Endothelial cell (in vitro differentiated cells): Measurements from ENCODE around the gene SLC45A2. TPM values are rescaled to one million over a fixed set of nuclear protein-coding genes. Genes with fewer than 3 reads are reported as not detected.

ENCODE experiments used
- DNase-seq: peaks from one replicate; pipeline ENCODE4 v3.0.0; 2021; ENCODE audit warnings: low spot score
- H3K27ac Mint-ChIP-seq: one replicate; pipeline ENCODE4 v1.8.0; 2021; ENCODE audit warnings: mixed read lengths, inconsistent platforms; ENCODE audit not compliant: unreplicated experiment
- H3K27me3 Mint-ChIP-seq: one replicate; pipeline ENCODE4 v1.8.0; 2021; ENCODE audit warnings: mild to moderate bottlenecking, moderate library complexity, mixed read lengths, inconsistent platforms; ENCODE audit not compliant: unreplicated experiment
- H3K36me3 Mint-ChIP-seq: one replicate; pipeline ENCODE4 v1.8.0; 2021; ENCODE audit warnings: mild to moderate bottlenecking, low read depth, mixed read lengths, inconsistent platforms; ENCODE audit not compliant: unreplicated experiment
- H3K4me1 Mint-ChIP-seq: one replicate; pipeline ENCODE4 v1.8.0; 2021; ENCODE audit warnings: mild to moderate bottlenecking, mixed read lengths, inconsistent platforms; ENCODE audit not compliant: unreplicated experiment
- H3K4me3 Mint-ChIP-seq: one replicate; pipeline ENCODE4 v1.8.0; 2021; ENCODE audit warnings: mild to moderate bottlenecking, mixed read lengths, inconsistent platforms; ENCODE audit not compliant: unreplicated experiment
- H3K9me3 Mint-ChIP-seq: one replicate; pipeline ENCODE4 v1.8.0; 2021; ENCODE audit warnings: mixed read lengths, inconsistent platforms; ENCODE audit not compliant: unreplicated experiment
- total RNA-seq: library from RNA; stranded (reverse); fragmentation: NEBNext Ultra II Directional; extraction: Animal tissue kit (Norgen Biotek cat#: 25700); gene quantifications from one replicate; pipeline ENCODE4 v1.2.1, GENCODE V29; 2021; ENCODE audit not compliant: unreplicated experiment
- TF ChIP-seq, protein P1 (sequence below): fragments of 200-600 bp; sonication (generic); IDR thresholded peaks from one replicate; pipeline ENCODE4 v1.5.0; 2021; ENCODE audit warnings: antibody characterized with exemption; ENCODE audit not compliant: unreplicated experiment

SLC45A2 gene
- total RNA-seq, 1 donor from 2014 or later = 0.15 TPM

DNA sequence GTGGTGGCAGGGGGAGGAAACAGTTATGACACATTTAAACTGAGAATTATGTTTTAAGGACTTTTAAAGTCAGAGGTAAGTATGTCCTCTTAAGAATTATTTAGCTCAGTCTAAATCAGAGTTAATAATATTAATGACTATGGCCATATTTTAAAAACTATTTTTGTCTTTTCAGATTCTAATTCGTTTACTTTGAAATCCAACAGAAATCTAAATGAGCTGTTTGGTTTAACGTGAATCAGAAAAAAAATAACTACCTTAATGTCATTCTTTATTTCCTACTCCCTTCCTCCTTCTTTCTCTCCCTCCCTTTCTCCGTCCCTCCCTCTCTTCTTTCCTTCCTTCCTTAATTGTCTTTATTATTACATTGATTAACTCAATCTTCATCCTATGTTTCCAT lies 43.9 kb upstream of the SLC45A2 start:
- Mint-ChIP-seq H3K27ac (no peak overlapping the region), H3K4me1 (no peaks in the 10 kb centered on the region), H3K36me3 (no peaks in the 10 kb centered on the region), H3K9me3 (no peaks in the 10 kb centered on the region), H3K4me3 (no peak overlapping the region), H3K27me3 (no peaks in the 10 kb centered on the region)
- DNase-seq = no peak
- TF ChIP-seq, protein P1, sequence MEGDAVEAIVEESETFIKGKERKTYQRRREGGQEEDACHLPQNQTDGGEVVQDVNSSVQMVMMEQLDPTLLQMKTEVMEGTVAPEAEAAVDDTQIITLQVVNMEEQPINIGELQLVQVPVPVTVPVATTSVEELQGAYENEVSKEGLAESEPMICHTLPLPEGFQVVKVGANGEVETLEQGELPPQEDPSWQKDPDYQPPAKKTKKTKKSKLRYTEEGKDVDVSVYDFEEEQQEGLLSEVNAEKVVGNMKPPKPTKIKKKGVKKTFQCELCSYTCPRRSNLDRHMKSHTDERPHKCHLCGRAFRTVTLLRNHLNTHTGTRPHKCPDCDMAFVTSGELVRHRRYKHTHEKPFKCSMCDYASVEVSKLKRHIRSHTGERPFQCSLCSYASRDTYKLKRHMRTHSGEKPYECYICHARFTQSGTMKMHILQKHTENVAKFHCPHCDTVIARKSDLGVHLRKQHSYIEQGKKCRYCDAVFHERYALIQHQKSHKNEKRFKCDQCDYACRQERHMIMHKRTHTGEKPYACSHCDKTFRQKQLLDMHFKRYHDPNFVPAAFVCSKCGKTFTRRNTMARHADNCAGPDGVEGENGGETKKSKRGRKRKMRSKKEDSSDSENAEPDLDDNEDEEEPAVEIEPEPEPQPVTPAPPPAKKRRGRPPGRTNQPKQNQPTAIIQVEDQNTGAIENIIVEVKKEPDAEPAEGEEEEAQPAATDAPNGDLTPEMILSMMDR = no peak

- Mint-ChIP-seq H3K27me3 (peaks cover 3% of the 10 kb centered on the region), H3K9me3 (no peaks in the 10 kb centered on the region), H3K36me3 (no peaks in the 10 kb centered on the region), H3K27ac (no peak overlapping the region), H3K4me1 (peaks cover 12% of the 10 kb centered on the region), H3K4me3 (no peak overlapping the region)
- TF ChIP-seq, protein P1 = no peak
- DNase-seq = no peak
These were observed 41.7 kb upstream of the SLC45A2 start for GRCh38 chr5:34026089-34026761.

DNA sequence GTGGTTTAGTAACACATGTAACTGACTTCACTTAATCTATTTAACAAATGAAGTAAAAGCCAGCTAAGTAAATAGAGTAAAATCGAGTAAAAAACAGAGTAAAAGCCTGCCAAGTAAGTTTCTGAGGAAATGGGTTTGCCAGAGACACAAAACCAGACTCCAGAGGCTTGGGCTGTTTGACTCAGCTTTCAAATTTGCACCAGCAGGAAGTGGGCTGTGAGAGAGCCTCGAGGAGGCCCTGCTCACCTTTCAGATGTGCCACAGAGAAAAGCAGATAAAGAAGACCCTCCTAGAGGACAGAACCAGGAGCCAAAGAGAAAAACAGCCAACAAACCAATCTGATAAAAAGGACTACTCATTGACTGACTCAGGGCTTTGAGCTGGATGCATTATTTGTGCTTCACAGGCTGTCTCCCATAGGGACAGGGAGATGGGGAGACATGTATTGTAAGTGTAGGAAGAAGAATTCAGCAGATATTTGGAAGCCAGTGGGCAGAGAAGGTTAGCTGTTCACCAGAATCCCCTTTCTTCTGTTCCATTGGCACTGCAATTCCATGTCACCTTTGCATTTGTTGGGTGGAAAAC lies 37.7 kb upstream of the SLC45A2 start:
- Mint-ChIP-seq H3K36me3 (no peaks in the 10 kb centered on the region), H3K4me1 (peaks cover 12% of the 10 kb centered on the region), H3K9me3 (no peaks in the 10 kb centered on the region), H3K27ac (no peak overlapping the region), H3K4me3 (no peak overlapping the region), H3K27me3 (peaks cover 3% of the 10 kb centered on the region)
- no peak for DNase-seq
- TF ChIP-seq, protein P1 = no peak

GRCh38 chr5:34021334-34021733 lies 36.8 kb upstream of the SLC45A2 start:
- H3K27ac Mint-ChIP-seq = no peak overlapping the region
- H3K4me1 Mint-ChIP-seq = peaks cover 12% of the 10 kb centered on the region
- H3K9me3 Mint-ChIP-seq = no peaks in the 10 kb centered on the region
- H3K36me3 Mint-ChIP-seq = no peaks in the 10 kb centered on the region
- no peak for DNase-seq
- TF ChIP-seq, protein P1 = no peak
- H3K4me3 Mint-ChIP-seq = no peak overlapping the region
- H3K27me3 Mint-ChIP-seq = peaks cover 3% of the 10 kb centered on the region

DNA sequence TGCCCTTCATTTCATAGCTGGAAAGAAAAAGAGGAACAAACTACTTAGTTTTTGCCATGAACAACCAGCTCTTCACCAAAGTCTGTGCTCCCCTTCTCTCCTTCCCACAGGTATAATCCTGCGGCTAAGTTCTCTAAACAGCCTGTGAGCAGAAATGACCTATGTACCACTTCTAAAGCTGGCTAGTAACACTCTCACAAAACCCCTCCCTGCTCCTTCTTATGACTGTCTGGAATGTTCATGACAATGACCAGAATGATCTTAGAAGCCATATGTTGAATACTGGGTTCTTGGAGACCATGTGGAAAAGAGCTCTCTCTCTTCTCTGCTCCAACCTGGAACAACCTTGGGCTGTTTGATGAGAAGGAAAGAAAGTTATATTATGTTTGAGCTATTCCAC lies 36.2 kb upstream of the SLC45A2 start:
- Mint-ChIP-seq H3K36me3 (no peaks in the 10 kb centered on the region), H3K9me3 (no peaks in the 10 kb centered on the region), H3K4me3 (no peak overlapping the region), H3K27me3 (peaks cover 3% of the 10 kb centered on the region), H3K4me1 (peaks cover 12% of the 10 kb centered on the region), H3K27ac (no peak overlapping the region)
- DNase-seq = no peak
- TF ChIP-seq, protein P1 = no peak
